Activated T-cell treated with anti-CD3 and anti-CD28 coated beads, Interleukin-2, amount 50 U/mL, for 1 hour (primary cell): Measurements from ENCODE around the gene LRRC8C.

ENCODE experiments used
- DNase-seq: peaks from one replicate; pipeline ENCODE4 v3.0.0-alpha.2; 2020

The LRRC8C gene

DNA sequence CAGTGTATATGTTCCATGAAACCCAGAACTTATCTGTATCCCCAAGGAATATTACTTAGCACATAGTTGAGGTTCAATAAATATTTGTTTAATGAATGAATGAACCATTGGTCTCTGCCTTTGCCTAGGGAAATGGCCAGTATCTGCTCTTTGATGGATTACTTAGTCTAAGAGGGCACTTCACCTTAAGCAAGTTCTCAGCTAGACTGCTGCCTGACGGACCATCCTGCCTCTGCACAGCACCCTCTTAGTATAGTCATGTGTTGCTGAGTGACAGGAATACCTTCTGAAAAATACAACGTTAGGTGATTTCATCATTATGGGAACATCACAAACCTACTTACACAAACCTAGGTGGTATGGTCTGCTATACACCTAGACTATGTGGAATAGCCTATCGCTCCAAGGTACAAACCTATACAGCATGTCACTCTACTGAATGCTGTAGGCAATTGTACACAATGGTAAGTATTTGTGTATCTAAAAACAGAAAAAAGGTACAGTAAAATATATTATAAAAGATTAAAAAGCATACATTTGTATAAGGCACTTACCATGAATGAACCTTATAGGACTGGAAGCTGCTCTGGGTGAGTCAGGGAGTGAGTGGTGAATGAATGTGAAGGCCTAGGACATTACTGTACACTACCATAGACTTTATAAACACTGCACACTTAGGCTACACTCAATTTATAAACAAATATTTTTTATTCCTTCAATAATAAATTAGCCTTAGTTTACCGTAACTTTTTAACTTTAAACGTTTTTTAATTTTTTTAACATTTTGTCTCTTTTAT is 104.2 kb downstream of the LRRC8C start:
- no peak for DNase-seq

DNA sequence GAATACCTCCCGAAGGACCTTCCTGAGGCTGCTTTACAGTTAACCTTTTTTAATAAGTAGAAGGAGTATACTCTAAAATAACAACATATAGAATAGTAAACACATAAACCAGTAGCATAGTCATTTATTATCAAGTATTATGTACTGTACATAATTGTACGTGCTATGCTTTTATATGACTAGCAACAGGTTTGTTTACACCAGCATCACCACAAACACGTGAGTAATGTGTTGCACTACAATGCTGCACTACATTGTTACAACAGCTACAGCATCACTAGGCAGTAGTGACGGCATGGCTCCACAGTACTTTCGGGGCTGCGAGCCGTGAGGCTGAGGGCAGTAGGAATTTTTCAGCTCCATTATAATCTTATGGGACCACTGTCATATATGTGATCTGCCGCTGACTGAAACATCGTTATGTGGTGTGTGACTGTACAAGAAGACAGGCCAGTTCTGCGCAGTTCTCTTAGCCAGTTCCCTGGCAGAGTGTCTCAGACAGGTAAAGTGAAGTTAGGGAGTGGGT is 105.1 kb downstream of the LRRC8C start:
- no peak for DNase-seq

DNA sequence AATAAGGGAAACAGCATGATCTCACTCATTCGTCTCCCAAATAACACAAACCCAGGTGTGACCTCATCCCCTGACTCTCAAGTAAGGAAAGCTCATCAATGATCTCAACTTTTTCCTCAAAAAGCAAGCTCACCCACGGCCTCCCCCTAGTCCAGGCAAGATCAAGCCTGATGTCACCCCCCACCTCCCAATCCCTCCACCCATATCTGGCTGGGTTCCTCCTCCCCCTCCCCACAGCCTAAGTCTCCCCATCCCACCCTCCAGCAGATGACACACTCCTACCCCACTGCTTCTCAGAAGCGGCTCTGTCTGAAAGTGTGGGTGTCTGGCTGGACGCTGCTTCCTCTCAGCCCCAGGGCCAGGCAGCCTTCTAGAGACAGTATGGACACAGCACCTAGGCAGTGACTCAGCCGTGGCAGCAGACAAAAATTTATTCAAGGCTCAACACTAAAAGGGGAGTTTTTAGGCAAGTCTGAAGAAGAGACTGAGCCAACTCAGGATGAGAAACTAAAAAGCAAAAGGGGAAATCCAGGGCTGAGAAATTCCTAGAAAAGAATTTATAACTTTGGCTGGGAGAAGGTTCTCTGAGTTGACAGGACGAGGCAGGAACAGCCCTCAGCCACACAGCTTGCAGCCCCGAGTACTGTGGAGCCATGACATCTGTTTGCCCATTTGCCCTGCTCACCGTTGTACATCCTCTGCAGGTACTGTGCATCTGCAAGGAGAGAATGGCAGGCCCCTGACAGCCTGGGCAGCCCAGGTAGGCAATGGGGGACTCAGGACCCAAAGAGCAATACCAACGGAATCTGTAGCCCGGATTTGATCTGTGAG is 106.3 kb downstream of the LRRC8C start:
- peak; percentile 39 for DNase-seq

DNA sequence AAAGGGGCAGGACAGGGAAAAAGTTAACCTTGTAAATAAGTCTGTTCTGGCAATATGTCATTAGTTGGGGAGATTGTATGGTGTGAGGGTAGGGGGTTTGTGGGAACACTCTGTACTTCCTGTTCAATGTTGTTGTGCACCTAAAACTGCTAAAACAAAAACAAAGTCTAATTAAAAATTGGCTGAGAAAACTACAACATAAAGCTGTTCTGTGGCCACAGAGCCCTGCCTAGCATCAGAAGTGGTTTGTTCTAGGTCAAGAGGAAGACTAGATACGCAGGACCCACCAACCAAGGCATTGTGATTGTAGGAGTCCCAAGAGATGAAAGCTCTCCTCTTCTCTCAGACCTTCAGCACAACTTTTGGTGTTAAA is 106.9 kb downstream of the LRRC8C start:
- DNase-seq: no peak

DNA sequence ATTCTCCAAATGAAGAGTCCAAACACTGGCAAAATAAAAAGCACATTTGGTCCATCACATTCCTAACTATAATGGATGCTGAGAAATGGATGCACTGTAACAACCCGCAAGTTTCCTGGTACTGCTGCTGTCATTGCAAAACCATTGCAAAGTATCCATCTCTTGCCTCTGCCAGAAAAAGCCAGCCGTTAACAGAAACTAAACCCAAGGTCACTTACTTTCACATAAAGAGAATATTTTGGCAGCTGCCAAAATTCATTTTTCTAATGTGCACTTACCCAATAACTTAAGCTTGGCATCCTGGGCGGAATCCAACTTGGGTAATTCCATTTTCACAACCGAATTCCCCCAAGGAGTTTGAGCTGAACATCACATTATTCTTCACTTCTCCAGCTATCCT is 110.9 kb downstream of the LRRC8C start:
- DNase-seq: no peak

DNA sequence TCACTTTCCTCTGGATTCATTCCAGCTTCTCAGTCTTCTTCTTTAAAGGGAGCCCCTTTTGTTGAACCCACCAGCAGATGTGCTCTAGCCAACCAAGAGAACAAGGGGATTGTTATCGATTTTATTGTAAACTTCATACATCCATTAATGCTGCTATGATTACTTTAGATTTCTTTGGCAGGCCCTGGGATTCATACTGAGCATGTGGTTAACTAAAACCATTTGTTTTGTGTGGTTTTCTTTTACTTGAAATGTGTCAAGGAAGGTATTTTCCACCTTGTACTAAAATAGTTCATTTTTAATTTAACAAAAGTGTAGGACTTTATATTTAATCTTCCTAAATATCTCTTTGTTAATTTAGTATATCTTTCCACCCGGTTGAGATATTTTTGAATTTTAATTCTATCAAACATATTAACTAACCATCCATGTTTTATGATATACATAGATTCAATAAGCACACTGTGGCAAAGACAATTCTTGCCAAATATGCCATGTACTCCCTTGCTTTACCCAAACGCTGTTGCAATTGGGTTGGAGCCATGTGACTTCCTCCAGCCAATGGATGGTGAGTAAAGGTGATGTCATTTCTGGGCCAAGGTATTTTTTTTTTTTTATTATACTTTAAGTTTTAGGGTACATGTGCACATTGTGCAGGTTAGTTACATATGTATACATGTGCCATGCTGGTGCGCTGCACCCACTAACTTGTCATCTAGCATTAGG is 113.7 kb downstream of the LRRC8C start:
- no peak for DNase-seq

DNA sequence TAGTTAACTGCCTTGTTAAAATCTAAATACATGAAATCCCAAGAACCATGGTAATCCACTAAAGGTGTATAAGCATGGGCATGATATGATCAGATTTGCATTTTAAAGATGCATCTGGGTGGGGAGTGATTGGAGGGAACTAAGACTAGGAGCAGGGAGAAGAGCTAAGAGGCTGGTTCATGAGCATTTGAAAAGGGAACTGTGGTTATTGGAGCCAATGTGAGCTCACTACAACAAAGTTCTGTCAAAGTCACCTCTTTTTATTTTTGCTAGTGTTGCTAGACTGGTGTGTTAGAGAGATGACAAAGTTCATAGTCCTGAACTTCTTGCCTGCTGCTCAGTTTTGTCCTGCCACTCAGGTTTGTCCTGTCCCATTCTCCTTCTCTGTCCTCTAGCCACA is 120.8 kb downstream of the LRRC8C start:
- no peak for DNase-seq

DNA sequence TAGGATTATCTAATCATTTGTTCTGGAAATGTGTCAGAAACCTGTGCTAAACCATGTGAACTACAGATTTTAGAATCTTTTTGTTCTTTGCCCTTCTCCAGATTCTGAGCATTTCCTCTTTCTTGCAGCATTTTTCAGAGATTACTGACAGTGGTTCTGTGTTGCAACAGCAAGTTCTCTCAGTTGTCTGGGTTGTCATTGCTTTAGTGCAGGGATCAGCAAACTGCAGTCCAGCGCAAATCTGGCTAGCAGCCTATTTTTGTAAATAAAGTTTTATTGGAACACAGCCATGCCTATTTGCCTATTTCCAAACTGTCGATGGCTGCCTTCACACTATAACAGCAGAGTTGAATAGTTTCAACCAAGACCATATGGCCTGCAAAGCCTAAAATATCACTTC is 121.6 kb downstream of the LRRC8C start:
- no peak for DNase-seq

DNA sequence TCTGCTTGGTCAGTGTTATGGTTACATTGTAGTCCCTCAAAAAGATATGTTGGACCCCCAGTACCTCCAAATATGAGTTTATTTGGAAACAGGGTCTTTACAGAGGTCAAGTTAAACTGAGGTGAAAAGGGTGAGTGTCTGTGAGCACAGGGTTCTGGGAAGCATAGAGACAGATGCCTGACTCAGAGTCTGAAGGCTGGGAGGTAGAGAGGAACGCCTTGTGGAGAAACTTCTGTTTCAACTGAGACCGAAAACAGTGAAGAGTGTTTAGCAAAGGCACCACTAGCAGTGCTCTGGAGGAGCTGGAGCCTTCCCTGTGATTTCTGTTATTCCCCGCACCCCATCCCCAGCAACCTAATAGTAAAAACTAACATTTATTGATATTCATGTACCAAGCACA is 122.7 kb downstream of the LRRC8C start:
- no peak for DNase-seq

DNA sequence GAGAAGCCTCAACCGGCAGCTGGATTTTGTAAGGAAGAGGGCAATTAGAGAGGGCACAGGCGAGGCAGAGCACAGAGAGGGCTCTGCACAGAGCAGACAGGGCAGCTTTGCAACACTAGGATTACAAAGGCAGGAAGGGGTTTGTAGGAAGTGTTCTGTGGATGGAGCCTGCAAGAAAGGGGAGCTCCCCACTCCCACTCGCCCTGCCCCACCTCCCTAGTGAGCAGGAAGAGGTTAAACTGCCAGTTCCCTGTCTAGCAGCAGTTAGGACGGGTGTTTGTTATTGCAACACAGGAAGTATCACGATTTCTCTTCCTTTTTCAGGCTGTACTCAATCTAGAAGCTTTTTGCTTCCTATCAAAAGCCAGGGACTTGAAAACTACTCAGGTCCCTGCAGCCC is 124.6 kb downstream of the LRRC8C start:
- no peak for DNase-seq

DNA sequence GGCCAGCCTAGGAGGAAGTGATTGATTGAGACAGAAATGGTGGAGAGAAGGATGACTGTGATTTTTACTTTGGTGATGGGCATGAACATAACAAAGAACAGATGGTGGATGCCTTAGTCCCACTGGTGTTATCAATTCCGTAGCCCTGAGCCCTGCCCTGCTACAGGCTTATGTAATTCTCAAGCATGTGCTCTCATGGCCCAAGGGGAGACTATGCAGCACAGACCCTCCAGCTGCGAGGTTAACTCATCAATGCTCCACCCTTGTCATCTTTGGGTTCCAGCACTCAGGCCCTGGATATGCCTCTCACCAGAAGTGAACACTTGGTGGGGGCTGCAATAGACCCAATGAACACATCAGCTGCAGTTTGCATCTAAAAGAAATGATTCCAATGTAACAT is 125.2 kb downstream of the LRRC8C start:
- no peak for DNase-seq

DNA sequence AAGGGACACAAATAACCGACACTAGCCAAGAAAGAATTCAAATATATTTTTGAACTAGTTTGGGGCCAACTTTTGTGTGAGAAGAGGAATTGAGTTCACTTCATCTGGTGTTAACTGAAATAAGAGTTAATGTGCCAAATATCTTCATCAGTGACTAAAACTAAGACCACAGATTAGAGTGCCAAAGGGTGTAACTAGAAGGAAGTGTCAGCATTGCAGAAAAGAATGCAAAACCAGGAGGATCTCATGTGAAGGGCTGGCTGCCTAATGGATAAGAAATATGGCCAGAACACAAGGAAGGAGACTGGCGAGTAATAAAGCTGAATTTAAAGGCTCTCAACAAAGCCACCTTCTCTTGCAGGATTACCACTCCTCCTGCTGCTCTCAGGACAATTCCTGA is 126.1 kb downstream of the LRRC8C start:
- DNase-seq: no peak

DNA sequence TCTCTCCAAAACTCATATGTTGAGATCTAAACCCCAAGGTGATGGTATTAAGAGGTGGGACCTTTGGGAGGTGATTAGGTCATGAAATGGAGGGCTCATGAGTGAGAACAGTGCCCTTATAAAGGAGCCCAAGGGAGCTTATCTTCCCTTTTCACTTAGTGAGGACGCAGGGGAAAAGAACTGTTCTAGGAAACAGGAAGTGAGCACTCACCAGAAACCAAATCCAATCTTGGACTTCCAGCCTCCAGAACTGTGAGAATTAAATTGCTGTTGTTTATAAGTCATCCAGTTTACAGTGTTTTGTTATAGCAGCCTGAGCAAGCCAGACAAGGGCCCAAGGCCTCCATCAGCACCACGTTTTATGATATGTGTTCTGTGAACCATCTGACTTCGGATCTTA is 127.6 kb downstream of the LRRC8C start:
- no peak for DNase-seq

DNA sequence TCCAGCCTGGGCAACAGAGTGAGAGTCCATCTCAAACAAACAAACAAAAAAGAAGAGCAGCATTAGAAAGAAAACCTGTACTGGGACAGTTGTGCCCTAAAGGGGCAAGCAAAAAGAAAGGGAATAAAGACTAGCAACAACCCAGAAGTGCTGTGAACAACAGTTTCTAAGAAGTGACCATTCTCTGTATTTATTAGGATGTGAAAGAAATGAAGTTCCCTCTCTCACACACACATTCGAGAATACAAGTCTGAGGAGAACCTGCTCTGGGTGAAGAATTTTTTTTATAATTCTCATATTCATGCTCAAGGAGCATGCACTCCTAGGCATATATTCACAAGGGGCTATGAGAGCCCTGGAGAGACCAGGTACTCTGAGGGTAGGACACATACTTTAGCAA is 128.4 kb downstream of the LRRC8C start:
- no peak for DNase-seq

DNA sequence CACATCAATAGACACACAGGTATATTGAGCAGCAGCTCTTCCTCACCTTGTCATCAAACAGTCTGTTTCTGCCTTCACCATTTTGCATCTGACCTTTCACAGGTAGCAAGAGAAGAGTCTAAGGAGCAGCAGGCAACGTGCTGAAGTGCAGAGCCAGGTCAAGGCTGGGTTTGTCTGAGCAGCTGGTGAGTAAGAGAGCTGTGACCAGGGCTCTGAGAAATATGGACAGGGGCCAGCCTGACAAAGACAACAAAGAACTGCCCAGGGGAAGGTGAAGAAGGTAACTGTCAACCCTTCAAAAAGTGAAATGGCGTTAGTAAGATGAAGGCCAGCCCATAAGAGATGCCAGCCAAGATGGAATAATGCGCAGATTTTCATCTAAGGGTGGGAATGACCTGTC is 129.0 kb downstream of the LRRC8C start:
- no peak for DNase-seq

DNA sequence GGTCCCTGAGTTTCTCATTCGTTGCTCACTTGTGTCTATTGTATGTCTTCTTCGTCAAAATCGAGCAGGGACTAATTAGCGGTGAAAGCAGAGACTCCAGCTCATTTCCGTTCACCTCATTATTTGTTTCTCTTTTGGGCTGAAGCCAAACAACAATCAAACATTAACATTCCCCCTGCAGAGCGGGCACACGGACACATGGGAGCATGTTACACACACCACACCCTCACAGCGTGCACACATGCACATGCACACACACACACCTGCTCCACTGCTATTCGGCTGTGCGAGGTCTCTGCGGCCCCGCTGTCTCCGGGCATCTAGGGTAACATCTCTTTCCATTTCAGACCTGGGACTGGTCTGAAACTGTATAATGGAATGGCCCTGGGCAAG is 129.5 kb downstream of the LRRC8C start:
- no peak for DNase-seq

DNA sequence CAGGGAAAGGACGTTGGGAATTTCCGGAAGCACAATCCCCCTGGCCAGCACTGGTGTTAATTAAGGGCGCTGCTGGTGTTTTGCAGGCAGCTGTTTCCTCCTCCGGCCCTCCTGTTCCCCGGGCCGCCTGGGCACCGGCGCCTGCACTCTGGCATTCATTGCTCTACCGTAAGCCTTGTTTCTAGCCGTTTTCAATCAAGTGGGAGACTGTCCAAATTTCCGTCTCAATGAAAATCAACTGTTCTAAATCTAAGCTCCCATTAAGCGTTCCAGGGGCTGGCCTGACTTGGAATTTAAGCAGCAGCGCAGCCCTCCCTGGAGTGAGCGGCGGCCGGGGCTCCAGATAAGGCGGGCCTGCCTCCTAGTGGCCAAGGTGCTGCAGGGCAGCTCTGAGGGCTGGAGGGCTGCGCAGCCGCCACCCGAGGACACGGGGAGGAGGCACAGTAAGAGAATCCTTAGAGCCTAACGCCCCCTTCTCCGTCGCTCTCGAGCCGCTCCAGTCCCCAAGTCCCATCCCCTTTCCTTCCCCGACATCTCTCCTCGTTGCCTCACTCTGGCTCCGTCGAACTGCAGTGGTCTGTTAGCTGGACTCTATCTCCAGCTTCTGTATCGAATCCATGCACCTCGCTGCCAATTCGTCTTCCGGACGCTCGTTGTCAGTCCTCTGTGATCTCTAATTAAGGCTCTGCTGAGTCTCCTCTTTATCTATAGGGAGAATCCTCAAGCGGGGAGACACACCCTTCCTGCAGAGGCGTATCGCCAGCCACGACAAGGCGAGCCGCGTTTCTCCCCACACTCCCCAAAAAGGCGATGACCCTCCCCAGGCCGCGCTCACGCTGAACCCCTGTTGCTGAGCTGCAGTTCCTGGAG is 130.1 kb downstream of the LRRC8C start:
- DNase-seq: peak; percentile 91

DNA sequence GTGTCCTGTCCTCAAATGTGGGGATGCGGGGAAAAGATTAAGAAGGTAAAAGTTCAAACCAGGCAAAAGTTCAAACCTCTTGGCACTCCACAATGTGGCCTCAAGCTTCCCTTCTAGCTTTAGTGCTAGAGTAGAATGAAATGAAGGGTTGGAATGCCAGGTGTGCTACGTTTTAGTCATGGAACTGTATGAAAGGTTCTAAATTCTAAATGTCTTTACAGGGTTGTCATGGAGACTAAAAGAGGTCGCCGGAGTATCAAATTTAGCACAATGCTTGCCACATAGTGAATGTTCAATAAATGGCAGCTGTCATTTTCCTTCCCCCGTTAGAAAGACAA is 130.7 kb downstream of the LRRC8C start:
- no peak for DNase-seq

DNA sequence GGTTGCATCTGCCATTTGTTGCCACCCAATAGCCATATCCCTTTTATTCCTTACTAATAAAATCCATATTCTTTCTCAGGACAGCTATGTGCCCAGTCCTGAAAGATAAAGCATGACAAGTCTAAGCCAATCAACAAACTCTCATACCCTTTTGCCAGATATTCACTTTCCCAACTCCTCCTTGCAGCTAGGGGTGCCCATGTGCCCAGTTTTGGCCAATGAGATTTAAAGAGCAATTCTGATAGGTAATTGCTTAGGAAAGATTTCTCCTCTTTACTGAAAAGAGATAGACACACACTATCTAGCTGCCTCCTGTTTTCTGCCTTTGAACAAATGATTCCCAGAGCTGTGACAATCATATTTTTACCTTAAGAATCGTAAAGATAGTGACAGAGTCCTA is 132.9 kb downstream of the LRRC8C start:
- no peak for DNase-seq

DNA sequence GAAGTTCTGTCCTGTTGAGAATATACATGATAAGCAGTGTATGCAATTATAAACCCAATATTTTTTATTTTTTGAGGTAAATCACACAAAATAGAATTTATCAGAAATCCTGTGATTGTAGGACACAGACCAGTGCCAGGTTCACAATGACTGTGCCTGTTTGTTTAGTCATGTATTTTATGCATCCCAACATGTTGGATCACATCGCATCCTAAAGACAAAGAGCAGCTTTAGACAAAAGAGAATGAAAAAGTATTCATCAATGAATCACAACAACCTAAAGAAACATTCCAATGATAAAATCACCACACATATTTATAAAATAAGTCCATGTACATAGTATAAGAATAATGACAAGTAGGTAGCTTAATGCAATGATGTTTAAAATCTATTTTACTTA is 134.7 kb downstream of the LRRC8C start:
- DNase-seq: no peak
